Sigmoid colon (tissue), 7 donors: ENCODE data around the gene C7. TPM values are rescaled to one million over a fixed set of nuclear protein-coding genes. Genes with fewer than 3 reads are reported as not detected.

Experiments used
- DNase-seq: peaks from one replicate; pipeline ENCODE4 v3.0.0-alpha.2; 2019
- H3K27ac ChIP-seq, 4 donors: fragments of 200-600 bp; sonication (generic); one replicate each; pipeline ENCODE4 v1.5.1; 2016 to 2019; ENCODE audit warnings: mild to moderate bottlenecking in 1 of 4
- H3K27me3 ChIP-seq, 3 donors: fragments of 200-600 bp; sonication (generic); one replicate each; pipeline ENCODE4 v1.5.1; 2019; ENCODE audit warnings: mild to moderate bottlenecking in 1 of 3
- H3K36me3 ChIP-seq, 4 donors: fragments of 200-600 bp; sonication (generic); one replicate each; pipeline ENCODE4 v1.5.1; 2016 to 2019
- H3K4me1 ChIP-seq, 4 donors: fragments of 200-600 bp; sonication (generic); one replicate each; pipeline ENCODE4 v1.5.1; 2017 to 2019
- H3K4me3 ChIP-seq, 4 donors: fragments of 200-600 bp; sonication (generic); one replicate each; pipeline ENCODE4 v1.5.1; 2017 to 2019; ENCODE audit warnings: mild to moderate bottlenecking in 2 of 4, moderate library complexity in 1 of 4
- H3K9me3 ChIP-seq, 4 donors: fragments of 200-600 bp in 3 of 4; sonication (generic) in 3 of 4; one replicate each; pipeline versions ENCODE4 v1.5.1 to v1.6.1; 2013 to 2019
- CTCF ChIP-seq, 4 experiments: fragments of 450-650 bp in 3 of 4; fragments of 200-600 bp in 1 of 4; IDR thresholded peaks; one replicate each; pipeline ENCODE4 v1.5.1; 2016 to 2019; ENCODE audit warnings: antibody characterized with exemption in 4 of 4, mild to moderate bottlenecking in 3 of 4, moderate library complexity in 2 of 4
- EP300 ChIP-seq, 4 donors: sonication (generic); formaldehyde crosslinking; IDR thresholded peaks; one replicate each; pipeline ENCODE4 v1.6.1; 2017; ENCODE audit warnings: antibody characterized with exemption in 4 of 4
- POLR2A ChIP-seq, 2 donors: fragments of 450-650 bp; IDR thresholded peaks; one replicate each; pipeline ENCODE4 v1.6.1; 2016; ENCODE audit warnings: antibody characterized with exemption in 2 of 2, mild to moderate bottlenecking in 2 of 2, moderate library complexity in 2 of 2
- POLR2AphosphoS5 ChIP-seq, 4 donors: sonication (generic); formaldehyde crosslinking; IDR thresholded peaks; one replicate each; pipeline ENCODE4 v1.6.1; 2017; ENCODE audit warnings: antibody characterized with exemption in 4 of 4
- whole genome bisulfite sequencing, 2 donors: extraction: QIAGEN DNeasy Blood & Tissue Kit; methylation state at CpG; one replicate each; pipeline ENCODE4 v1.1.7; 2013; 5-methylcytosine and 5-hydroxymethylcytosine counted together
- intact Hi-C: fragments of 100-400 bp; cut with DNase I; formaldehyde crosslinking; loops from one replicate; pipeline ENCODE4 v1.15.1; 2023
- polyA plus RNA-seq, 3 donors: library from polyadenylated mRNA; stranded (reverse); fragments of 200-250 nt; gene quantifications; one replicate each; pipeline ENCODE4 v1.2.3, GENCODE V29; 2013
- total RNA-seq, 4 donors: library from RNA; depleted of rRNA; stranded (reverse); fragments of >200 nt; gene quantifications; one replicate each; pipeline ENCODE4 v1.1.0, GENCODE V29; 2016
- donor health status: healthy with polysubstance abuse.
- donor health status: Bipolar disorder and iron deficiency.
- donor health status: healthy.

Gene C7
- total and polyA plus RNA-seq, 7 donors: 6.2 to 799 (median 267) TPM

- peaks cover 0 to 7% (median 0%) of the 10 kb centered on the region in 4 donors for H3K4me1 ChIP-seq
- 54 to 89% methylated on average over 4 of the region's 4 CpGs for WGBS, 2 donors
Measured at GRCh38 chr5:40985501-40985900, 76.2 kb downstream of the C7 start.

GRCh38 chr5:40986666-40987065, 77.4 kb downstream of the C7 start:
- 83 to 87% methylated on average over 3 of the region's 3 CpGs for WGBS, 2 donors
- no peaks in the 10 kb centered on the region for H3K36me3 ChIP-seq

More at GRCh38 chr5:40985501-40985900, 76.2 kb downstream of the C7 start:
- Histone ChIP-seq H3K4me3 (no peak overlapping the region), H3K27ac (no peak overlapping the region), H3K36me3 (peaks cover 0 to 8% (median 0%) of the 10 kb centered on the region in 4 donors), H3K9me3 (no peaks in the 10 kb centered on the region), H3K27me3 (no peaks in the 10 kb centered on the region)
- TF ChIP-seq POLR2A (IDR thresholded peaks at IDR 0.05) (no peak), CTCF (IDR thresholded peaks at IDR 0.05) (no peak), POLR2AphosphoS5 (IDR thresholded peaks at IDR 0.05) (no peak), EP300 (IDR thresholded peaks at IDR 0.05) (no peak)
- intact Hi-C loops: no loop called here
- no peak for DNase-seq

GRCh38 chr5:40987349-40987748, 78.1 kb downstream of the C7 start:
- intact Hi-C loops: no loop called here
- Histone ChIP-seq H3K4me1 (peaks cover 0 to 17% (median 7%) of the 10 kb centered on the region in 4 donors), H3K9me3 (no peaks in the 10 kb centered on the region), H3K27ac (no peak overlapping the region), H3K4me3 (no peak overlapping the region), H3K36me3 (no peaks in the 10 kb centered on the region), H3K27me3 (no peaks in the 10 kb centered on the region)
- TF ChIP-seq POLR2AphosphoS5 (IDR thresholded peaks at IDR 0.05) (no peak), CTCF (IDR thresholded peaks at IDR 0.05) (no peak), POLR2A (IDR thresholded peaks at IDR 0.05) (no peak), EP300 (IDR thresholded peaks at IDR 0.05) (no peak)
- DNase-seq: no peak

More at GRCh38 chr5:40986666-40987065, 77.4 kb downstream of the C7 start:
- H3K27me3 ChIP-seq: no peaks in the 10 kb centered on the region
- intact Hi-C loops: no loop called here
- DNase-seq: no peak
- H3K4me3 ChIP-seq: no peak overlapping the region
- no peaks in the 10 kb centered on the region for H3K9me3 ChIP-seq
- H3K4me1 ChIP-seq: peaks cover 0 to 17% (median 3%) of the 10 kb centered on the region in 4 donors
- H3K27ac ChIP-seq: no peak overlapping the region
- no peak for TF ChIP-seq POLR2A (IDR thresholded peaks at IDR 0.05)
- TF ChIP-seq EP300 (IDR thresholded peaks at IDR 0.05): no peak
- TF ChIP-seq CTCF (IDR thresholded peaks at IDR 0.05): no peak
- TF ChIP-seq POLR2AphosphoS5 (IDR thresholded peaks at IDR 0.05): no peak

GRCh38 chr5:40988746-40989510, 79.6 kb downstream of the C7 start:
- intact Hi-C loops: no loop called here
- Histone ChIP-seq H3K27me3 (no peaks in the 10 kb centered on the region), H3K36me3 (no peaks in the 10 kb centered on the region), H3K4me3 (no peak overlapping the region), H3K4me1 (peaks cover 0 to 17% (median 8%) of the 10 kb centered on the region in 4 donors), H3K27ac (no peak overlapping the region), H3K9me3 (no peaks in the 10 kb centered on the region)
- no peak for DNase-seq
- TF ChIP-seq POLR2AphosphoS5 (IDR thresholded peaks at IDR 0.05) (no peak), POLR2A (IDR thresholded peaks at IDR 0.05) (no peak), EP300 (IDR thresholded peaks at IDR 0.05) (no peak), CTCF (IDR thresholded peaks at IDR 0.05) (no peak)
- WGBS, 2 donors: 92 to 96% methylated on average over 8 of the region's 8 CpGs
